Inflammatory macrophage treated with lipopolysaccharide for 1 hour (primary cell): Measurements from ENCODE around the gene SLC50A1.
"Not testable (repeated sequence)": the region's sequence is repeated elsewhere in the genome, so short reads cannot be mapped to it uniquely, and the experiment has no call there.

Experiments
- DNase-seq, 2 donors: peaks; one replicate each; pipeline ENCODE4 v3.0.0-alpha.2; 2020 to 2022

SLC50A1 gene

GRCh38 chr1:155117610-155118009, 18.0 kb upstream of the SLC50A1 start:
- no peak for DNase-seq

DNA sequence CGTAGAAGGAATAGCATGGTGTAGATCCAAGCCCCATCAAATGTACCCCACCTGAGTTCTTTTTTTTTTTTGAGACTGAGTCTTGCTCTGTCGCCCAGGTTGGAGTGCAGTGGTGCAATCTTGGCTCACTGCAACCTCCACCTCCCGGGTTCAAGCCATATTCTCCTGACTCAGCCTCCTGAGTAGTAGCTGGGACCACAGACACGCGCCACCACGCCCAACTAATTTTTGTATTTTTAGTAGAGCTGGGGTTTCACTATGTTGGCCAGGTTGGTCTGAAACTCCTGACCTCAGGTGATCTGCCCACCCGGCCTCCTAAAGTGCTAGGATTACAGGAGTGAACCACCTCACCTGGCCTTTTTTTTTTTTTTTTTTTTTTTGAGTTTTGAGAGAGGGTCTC, 17.6 kb upstream of the SLC50A1 start:
- DNase-seq: not testable (repeated sequence)

- no peak for DNase-seq
Observed at GRCh38 chr1:155120253-155120652, 15.4 kb upstream of the SLC50A1 start.

- no peak for DNase-seq
Observed at GRCh38 chr1:155121249-155121648, 14.4 kb upstream of the SLC50A1 start.

DNA sequence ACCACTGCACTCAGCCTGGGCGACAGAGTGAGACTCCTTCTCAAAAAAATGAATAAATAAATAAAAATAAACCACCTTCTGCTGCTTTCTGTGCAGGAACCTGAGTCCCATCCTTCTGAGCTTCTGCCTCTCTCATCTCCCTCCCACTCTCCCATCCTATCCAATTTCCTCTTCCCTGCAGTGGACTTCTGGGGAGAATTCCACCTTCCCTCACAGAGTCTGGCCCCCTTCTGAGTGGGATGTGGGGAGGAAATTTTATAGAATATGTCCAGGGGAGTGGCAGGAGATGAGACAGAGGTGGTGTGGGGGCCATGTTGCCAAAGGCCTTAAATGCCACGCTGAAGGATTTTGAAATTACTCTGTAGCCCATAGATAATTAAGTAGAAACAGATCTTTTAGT, 13.3 kb upstream of the SLC50A1 start:
- DNase-seq: no peak

GRCh38 chr1:155123801-155124200, 11.9 kb upstream of the SLC50A1 start:
- no peak for DNase-seq

- DNase-seq: peak in 1 of 2 donors; percentile 39
Observed at GRCh38 chr1:155124503-155125463, 10.9 kb upstream of the SLC50A1 start.

GRCh38 chr1:155125511-155125945, 10.1 kb upstream of the SLC50A1 start:
- no peak for DNase-seq

GRCh38 chr1:155125946-155126555, 9.6 kb upstream of the SLC50A1 start:
- no peak for DNase-seq

- DNase-seq: no peak
Observed at GRCh38 chr1:155126556-155127104, 9.0 kb upstream of the SLC50A1 start.

GRCh38 chr1:155127105-155127966, 8.3 kb upstream of the SLC50A1 start, which contains the start of gene EFNA1:
EFNA1 (plus strand) TSS chr1:155127876; CDS start chr1:155127978, 102 bp downstream.
- no peak for DNase-seq

DNA sequence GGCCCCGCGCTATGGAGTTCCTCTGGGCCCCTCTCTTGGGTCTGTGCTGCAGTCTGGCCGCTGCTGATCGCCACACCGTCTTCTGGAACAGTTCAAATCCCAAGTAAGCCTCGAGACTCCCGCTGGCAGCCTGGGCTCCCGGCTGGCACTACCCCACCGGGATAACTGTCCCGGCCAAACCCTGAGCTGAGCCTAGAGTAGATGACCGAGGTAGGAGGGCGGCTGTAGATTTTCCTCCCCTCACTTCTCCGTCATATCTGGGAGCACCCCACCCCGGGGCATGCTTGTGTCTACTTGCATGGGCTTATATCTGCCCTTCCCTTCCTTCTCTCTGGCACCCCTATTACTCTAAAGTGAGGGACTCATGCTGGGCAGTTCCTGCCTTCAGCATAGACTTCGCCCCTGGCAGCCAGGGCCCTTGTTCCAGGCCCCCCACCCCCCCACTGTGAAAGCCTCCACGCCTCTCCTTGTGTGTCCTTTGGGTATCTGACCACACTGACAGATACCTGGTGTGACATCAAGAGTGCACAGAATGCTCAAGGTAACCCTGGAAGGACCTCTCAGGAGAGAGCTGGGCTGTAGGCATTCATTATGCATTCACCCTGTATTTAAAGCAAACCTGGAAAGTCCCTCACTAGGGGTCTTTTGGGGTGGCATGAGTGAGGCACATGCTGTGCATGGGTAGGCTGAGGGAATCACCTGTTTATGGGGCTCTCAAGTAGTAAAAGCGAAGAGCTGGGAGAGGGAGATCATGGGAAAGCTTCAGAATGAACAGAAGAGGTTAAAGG, 7.5 kb upstream of the SLC50A1 start:
- no peak for DNase-seq

- DNase-seq: no peak
Observed at GRCh38 chr1:155128755-155129473, 6.7 kb upstream of the SLC50A1 start.

- DNase-seq: no peak
Observed at GRCh38 chr1:155130272-155131006, 5.2 kb upstream of the SLC50A1 start.

GRCh38 chr1:155131285-155131684, 4.4 kb upstream of the SLC50A1 start:
- no peak for DNase-seq

DNA sequence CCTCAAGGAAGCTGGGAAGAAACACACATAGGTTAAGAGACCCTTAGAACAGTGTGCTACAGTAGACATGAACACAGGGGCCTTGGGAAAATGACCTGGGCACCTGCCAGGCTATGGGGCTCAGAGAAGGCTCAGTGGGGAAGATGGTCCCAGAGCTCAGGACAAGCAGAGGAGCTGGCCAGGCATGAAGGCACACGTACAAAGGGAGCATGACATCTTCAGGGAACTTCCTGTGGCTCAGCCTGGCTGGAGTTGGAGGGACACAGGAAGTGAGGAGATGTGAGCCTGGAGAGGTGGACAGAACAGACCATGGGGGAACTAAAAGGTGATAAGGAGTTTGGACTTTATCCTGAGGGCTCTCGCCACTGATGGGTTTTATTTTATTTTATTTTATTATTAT, 3.8 kb upstream of the SLC50A1 start:
- no peak for DNase-seq

DNA sequence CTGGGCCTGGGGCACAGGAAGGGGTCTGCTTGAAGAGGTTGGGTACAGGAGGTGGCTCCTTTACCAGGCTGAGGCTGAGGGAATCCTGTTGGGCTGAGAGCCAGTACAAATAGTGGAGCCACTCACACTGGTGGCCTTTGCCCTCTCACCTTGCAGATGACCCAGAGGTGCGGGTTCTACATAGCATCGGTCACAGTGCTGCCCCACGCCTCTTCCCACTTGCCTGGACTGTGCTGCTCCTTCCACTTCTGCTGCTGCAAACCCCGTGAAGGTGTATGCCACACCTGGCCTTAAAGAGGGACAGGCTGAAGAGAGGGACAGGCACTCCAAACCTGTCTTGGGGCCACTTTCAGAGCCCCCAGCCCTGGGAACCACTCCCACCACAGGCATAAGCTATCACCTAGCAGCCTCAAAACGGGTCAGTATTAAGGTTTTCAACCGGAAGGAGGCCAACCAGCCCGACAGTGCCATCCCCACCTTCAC, 1.8 kb upstream of the SLC50A1 start:
- no peak for DNase-seq

GRCh38 chr1:155134322-155134721, 1.3 kb upstream of the SLC50A1 start:
- DNase-seq: no peak

DNA sequence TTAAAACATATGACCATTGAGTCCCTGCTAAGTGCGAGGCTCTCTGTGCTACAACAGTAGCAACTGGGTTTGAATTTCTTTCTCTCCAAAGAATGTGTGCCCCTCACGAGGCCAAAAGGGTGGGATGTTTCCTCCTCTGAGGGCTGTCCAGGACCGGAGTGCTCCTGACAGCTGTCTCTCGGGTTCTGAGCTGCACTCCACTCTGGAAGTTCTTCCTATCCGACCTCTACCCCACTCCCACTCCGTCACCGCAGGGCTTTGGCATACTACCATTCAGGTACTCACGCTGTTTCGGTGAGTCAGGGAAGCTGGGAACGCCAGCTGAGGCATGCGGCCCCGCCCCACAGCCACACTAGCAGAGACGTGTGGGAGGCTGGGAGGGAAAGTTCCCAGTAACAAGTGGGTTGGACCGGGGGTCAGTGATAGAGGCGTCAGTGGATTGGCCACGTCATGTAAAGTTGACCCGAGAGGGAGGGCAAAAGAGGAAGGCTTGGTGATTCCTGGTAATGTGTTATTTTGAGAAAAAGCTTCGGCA, 705 bp upstream of the SLC50A1 start:
- DNase-seq: peak; percentile 94 to 97

GRCh38 chr1:155136748-155137147, 1.1 kb downstream of the SLC50A1 start:
- no peak for DNase-seq
